ENCODE results near the gene HIVEP3. TPM values are rescaled to one million over a fixed set of nuclear protein-coding genes. Genes with fewer than 3 reads are reported as not detected.

HIVEP3 gene
- total RNA-seq, 1 experiment from 2014 or later = 1.4 TPM

GRCh38 chr1:41874903-41875411 lies 43.8 kb downstream of the HIVEP3 start:
- Histone ChIP-seq H3K79me2 (ENCODE audit: insufficient read depth, low read length) (no peaks in the 10 kb centered on the region), H3K4me2 (ENCODE audit: insufficient read depth, insufficient read length, low read length) (no peak overlapping the region), H3K23me2 (ENCODE audit: insufficient read length, low read depth, low read length, poor library complexity, severe bottlenecking) (no peaks in the 10 kb centered on the region), H3K18ac (ENCODE audit: insufficient read length, low read depth, low read length) (no peak overlapping the region), H3T11ph (ENCODE audit: low read length) (no peak overlapping the region), H3K79me1 (ENCODE audit: insufficient read depth, low read depth, low read length, poor library complexity, severe bottlenecking) (no peaks in the 10 kb centered on the region), H3K23ac (ENCODE audit: insufficient read length, low read depth, low read length) (no peak overlapping the region), H3K56ac (ENCODE audit: insufficient read length, low read depth, low read length) (no peak overlapping the region), H3K14ac (ENCODE audit: insufficient read depth, low read length) (no peak overlapping the region; the same call in 1 of the 2 replicates), H2BK12ac (ENCODE audit: insufficient read length, low read depth, low read length) (no peak overlapping the region), H2BK5ac (ENCODE audit: insufficient read length, low read length) (no peak overlapping the region), H3K9ac (ENCODE audit: extremely low read depth, insufficient read length, low read length) (no peak overlapping the region), H4K91ac (ENCODE audit: insufficient read length, low read depth, low read length) (no peak overlapping the region), H4K8ac (replicated peaks; ENCODE audit: insufficient read length, low read depth, low read length) (no peak overlapping the region), H4K20me1 (ENCODE audit: control insufficient read depth, insufficient read depth, insufficient read length) (no peaks in the 10 kb centered on the region), H3K4me1 (ENCODE audit: insufficient read depth, low read length) (peaks cover 22% of the 10 kb centered on the region), H4K5ac (ENCODE audit: insufficient read length, low read depth, low read length) (no peak overlapping the region), H2BK120ac (ENCODE audit: low read depth, low read length, poor library complexity, severe bottlenecking) (no peak overlapping the region), H3K27ac (ENCODE audit: insufficient read length, low read depth, low read length) (no peak overlapping the region), H2BK20ac (ENCODE audit: low read depth, low read length, poor library complexity, severe bottlenecking) (no peak overlapping the region), H2AK5ac (ENCODE audit: insufficient read length, low read length) (no peak overlapping the region), H2AFZ (ENCODE audit: low read length) (no peak overlapping the region), H2BK15ac (ENCODE audit: low read depth, low read length) (no peak overlapping the region), H3K9me3 (ENCODE audit: control insufficient read depth, low read depth, low read length) (no peaks in the 10 kb centered on the region), H3K27me3 (ENCODE audit: insufficient read depth, low read length) (no peaks in the 10 kb centered on the region), H3K4ac (ENCODE audit: low read depth, low read length) (no peak overlapping the region)
- H3K4me1 Mint-ChIP-seq = peaks cover 45% of the 10 kb centered on the region in 2 experiments
- H3K27ac Mint-ChIP-seq = peak overlapping the region in 2 of 3 experiments; percentile 44 to 77; a peak in 3 of 7 replicates
- H3K27me3 Mint-ChIP-seq (ENCODE audit: low read depth) = no peaks in the 10 kb centered on the region
- peak; percentile 37 for DNase-seq
- H3K9me3 Mint-ChIP-seq = no peaks in the 10 kb centered on the region; a peak in 1 of 5 replicates
- WGBS (ENCODE audit: extremely low coverage, insufficient read length, low lambda C conversion rate) = no CpG with 5 or more reads among the region's 7 CpGs
- no peak overlapping the region; a peak in 1 of 5 replicates for H3K4me3 Mint-ChIP-seq
- H3K36me3 Mint-ChIP-seq (ENCODE audit: insufficient read depth in 1 of 3, low read depth in 3 of 3) = no peaks in the 10 kb centered on the region
- TF ChIP-seq CTCF (conservative IDR thresholded peaks at IDR 0.05) = no peak

Measured in H9 (cell line).